Right forelimb (tissue), 1 donor: ENCODE results near the gene THPO.

Source experiments
- DNase-seq: peaks from one replicate; pipeline ENCODE4 v3.0.0-alpha.2; 2018

The THPO gene

DNA sequence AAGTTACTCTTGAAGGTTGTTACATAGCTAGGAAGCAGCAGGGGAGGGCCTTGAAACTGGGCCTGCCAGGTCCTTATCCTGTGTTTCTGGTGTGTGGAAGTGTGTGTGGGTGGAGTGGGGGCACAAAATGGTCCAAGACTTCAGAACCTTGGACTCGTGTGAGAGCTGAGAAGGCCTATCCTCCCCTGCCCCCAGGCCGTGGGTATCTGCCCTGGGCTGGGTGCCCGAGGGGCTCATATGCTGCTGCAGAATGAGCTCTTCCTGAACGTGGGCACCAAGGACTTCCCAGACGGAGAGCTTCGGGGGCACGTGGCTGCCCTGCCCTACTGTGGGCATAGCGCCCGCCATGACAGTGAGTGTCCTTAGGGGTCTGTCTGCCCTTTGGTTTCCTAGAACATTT, 6.3 kb upstream of the THPO start:
- no peak for DNase-seq

DNA sequence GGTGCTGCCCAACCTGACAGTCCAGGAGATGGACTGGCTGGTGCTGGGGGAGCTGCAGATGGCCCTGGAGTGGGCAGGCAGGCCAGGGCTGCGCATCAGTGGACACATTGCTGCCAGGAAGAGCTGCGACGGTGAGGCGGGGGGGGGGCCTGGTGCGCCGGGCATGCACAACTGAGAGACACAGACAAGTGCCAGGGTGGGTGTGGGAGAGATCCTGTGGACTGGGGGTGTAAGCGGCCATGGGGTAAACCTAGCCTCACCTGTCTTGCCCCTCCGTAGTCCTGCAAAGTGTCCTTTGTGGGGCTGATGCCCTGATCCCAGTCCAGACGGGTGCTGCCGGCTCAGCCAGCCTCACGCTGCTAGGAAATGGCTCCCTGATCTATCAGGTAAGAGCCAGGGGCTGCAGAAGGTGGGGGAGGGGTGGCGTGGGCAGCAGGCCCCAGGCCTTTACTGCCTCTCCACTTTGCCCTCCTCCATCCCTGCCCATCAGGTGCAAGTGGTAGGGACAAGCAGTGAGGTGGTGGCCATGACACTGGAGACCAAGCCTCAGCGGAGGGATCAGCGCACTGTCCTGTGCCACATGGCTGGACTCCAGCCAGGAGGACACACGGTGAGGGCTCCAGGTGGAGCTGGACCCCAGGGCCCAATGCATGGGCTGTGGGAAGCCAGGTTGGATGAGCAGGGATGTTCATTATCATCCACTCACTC, 5.2 kb upstream of the THPO start:
- DNase-seq: no peak

DNA sequence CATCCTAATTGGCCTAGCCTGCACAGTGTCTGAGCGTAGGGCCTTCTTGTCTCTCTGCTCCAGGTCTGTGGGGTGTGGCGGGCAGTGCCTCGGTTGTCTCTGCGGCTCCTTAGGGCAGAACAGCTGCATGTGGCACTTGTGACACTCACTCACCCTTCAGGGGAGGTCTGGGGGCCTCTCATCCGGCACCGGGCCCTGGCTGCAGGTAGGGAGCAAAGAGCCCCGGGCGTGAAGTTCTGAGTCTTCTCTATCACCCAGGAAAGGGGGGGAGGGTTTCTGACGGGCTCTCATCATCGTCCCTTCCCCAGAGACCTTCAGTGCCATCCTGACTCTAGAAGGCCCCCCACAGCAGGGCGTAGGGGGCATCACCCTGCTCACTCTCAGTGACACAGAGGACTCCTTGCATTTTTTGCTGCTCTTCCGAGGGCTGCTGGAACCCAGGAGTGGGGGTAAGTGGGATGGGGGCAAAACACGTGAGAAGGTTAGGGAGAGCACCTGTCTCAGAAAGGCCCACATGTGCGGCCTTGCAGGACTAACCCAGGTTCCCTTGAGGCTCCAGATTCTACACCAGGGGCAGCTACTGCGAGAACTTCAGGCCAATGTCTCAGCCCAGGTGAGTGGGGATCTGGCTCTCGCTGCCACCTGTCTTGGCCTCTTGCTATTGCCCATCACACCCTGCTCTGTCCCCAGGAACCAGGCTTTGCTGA, 4.5 kb upstream of the THPO start:
- DNase-seq: no peak

- no peak for DNase-seq
Measured at GRCh38 chr3:184381261-184382224, 3.5 kb upstream of the THPO start.

DNA sequence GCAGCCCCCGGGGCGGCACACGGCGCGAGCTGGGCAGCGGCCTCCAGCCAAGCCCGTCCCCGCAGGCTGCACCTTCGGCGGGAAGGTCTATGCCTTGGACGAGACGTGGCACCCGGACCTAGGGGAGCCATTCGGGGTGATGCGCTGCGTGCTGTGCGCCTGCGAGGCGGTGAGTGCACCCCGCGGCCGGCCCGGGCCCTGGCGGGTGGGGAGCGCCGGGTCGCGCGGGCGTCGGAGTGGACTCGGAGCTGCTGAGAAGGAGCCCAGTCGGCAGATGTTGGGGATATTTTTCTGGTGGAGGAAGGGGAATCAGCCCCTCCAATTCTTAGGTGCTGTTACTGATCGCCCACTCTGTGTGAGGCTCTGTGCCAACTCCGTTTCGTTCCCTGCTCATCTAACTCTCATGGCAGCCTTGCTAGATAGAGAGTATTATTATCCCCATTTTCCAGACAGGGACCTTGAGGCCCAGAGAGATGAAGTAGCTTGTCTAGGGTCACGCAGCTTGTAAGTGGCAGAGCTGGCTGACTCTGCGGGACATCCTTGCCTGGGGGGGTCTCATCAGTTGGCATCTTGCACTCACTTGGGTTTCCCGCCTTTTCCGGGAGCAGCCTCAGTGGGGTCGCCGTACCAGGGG, 2.7 kb upstream of the THPO start:
- DNase-seq: no peak

GRCh38 chr3:184380185-184380626, 2.2 kb upstream of the THPO start:
- DNase-seq: peak; percentile 86

- peak; percentile 69 for DNase-seq
Measured at GRCh38 chr3:184379358-184380184, 1.6 kb upstream of the THPO start, which contains the start of gene CHRD. Gene CHRD (plus strand): TSS chr3:184380054. CDS start chr3:184380319, 265 bp downstream.

DNA sequence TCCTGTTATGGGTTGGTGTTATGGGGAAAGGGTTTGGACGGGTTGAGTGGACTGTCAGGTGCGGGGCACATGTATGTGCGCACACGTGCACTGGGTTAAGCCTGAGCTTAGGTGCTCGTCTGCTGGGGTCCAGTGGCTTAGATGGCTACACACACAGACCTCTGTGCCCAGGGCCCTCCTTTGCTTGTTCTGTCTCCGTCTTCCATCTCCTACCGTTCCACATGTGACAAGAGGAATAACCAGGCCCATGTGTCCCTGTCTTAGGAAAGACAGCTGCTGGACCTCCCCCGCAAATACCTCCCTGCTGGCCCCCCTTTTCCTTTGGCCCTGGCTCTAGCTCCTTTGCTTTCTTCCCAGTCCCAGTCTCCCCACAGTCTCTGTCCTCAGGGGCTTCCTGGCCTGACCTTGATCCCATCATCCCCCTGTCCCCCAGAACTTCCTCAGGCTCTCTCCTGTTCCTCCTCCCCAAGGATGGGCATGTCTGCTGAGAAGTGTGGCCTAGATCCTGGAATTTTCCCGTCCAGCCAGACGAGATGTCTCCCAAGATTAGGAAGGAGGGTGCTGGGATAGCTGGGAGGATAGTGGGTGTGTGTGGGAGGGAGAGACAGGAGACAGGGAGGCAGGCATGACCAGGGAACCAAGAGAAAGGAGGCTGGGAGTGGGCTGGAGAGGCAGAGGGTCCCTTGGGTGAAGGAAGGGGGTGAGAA, 797 bp upstream of the THPO start:
- DNase-seq: no peak

DNA sequence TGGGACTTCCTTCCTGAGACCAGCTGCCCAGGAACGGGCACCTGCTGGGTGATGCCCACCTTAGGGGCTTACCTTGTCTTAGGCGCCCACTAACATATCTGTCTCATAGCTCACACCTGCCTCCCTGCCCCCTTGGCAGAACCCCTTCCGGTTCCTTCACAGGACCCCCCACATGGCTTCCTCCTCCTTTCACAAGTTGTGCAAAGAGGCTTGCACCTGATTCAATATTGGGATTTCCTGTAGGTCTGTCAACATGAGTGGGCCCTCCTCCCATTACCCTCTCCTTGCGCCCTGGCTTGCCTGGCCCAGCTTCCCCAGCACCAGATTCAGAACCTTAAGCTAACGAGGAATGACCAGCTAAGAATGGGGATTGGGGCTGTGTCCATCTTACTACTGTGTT, 633 bp downstream of the THPO start:
- DNase-seq: no peak

- DNase-seq: no peak
Measured at GRCh38 chr3:184375747-184376461, 2.1 kb downstream of the THPO start.

- no peak for DNase-seq
Measured at GRCh38 chr3:184373422-184373821, 4.6 kb downstream of the THPO start.

- DNase-seq: no peak
Measured at GRCh38 chr3:184372911-184373310, 5.1 kb downstream of the THPO start.

GRCh38 chr3:184372296-184372821, 5.6 kb downstream of the THPO start:
- no peak for DNase-seq

DNA sequence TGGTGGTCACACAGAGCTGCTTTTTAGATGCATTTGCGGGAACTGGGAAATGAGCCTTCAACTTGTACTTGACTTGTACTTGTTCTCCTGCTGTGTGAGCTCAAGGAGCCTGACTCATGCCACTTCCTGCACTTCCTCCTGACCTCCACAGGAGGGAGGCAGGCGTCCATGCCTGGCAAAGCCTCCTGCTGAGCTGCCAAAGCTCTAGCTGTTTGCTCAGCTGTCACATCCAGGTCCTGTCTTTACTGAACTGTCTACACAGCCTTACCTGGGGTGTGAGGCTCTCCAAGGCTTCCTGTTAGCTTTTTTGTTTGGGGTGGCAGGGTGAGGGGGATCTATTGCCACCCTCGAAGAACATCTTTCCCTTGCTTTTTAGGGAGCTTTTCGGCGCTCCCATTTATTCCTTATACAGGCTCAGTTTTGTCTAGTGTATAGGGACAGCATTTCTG, 6.4 kb downstream of the THPO start:
- peak; percentile 86 for DNase-seq

DNA sequence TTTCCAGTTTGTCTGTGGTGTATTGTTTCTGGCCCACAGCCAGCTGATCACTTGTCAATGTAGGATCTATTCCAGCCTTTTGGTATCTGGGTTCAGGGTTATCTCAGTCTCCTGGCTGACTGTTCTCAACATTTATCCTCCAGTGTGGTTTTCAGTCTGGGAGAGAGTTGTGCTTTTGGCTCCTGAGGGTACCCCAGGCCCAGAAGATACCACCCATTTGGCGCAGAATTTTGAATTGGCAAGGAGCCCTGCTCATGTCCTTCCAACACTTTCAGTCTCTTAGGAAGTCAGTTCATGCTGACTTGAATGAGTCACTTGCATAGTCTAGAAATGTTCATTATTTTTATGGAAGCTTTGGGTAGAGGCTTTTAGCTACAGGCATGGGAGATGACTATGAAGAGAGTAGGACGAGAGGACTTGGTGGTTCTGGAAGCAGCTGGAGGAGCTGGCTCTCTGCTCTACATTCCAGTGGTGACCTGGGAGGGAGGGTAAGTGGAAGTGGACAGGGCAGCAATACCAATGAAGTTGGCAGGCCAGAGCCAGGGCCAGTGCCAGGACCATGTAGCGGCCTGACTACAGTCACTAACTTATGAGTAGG, 9.3 kb downstream of the THPO start:
- no peak for DNase-seq

GRCh38 chr3:184368116-184368515, 9.9 kb downstream of the THPO start:
- no peak for DNase-seq

DNA sequence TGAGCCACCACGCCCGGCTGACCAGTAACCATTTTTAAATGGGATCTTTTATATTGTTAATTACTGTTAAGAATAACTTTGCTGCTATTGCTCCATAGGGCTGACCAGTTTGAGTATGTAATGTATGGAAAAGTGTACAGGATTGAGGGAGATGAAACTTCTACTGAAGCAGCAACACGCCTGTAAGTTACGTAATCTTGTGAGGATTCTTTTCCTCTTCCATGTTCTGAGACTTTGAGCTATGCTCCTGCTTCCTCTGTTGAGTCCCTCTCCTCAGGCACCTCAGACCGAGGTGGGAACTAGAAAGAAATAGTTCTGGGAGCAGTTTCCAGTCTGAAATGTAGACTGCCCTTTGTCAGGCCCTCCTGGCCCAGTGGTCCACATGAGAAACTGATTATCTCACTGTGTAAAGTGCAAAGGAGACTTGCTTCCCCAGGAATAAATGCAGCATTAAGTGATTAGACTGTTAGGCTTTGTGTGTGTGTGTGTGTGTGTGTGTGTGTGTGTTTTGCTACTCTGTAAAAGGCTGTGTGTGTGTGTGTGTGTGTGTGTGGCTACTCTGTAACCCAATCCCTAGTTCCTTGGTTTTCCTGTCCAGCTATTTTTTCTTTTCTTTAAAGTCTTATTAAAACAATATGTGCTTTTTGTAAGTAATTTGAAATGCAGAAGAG, 11.3 kb downstream of the THPO start:
- DNase-seq: no peak

GRCh38 chr3:184362668-184363546, 15.1 kb downstream of the THPO start:
- peak; percentile 96 for DNase-seq
